ENCODE data around the gene KRT25.
A peak's percentile ranks its signal among the peaks of the same experiment; 100 is the strongest.

Gene KRT25

GRCh38 chr17:40735016-40735415, 20.1 kb downstream of the KRT25 start:
- no peak overlapping the region for H3K27ac ChIP-seq (ENCODE audit: insufficient read depth in 1 of 2, low read depth in 1 of 2, low read length in 2 of 2, poor library complexity in 1 of 2, severe bottlenecking in 2 of 2)
- ChIA-PET CTCF (interaction anchor here (1.1 kb wide), 1 partner anchor 13 kb away, joined by 3 read pairs; no protein-coding TSS in a partner anchor), POLR2A (no interaction called here)
- peaks cover 6 to 42% (median 28%) of the 10 kb centered on the region in 5 experiments for H3K27me3 ChIP-seq (replicated peaks in 2 of 5; ENCODE audit: control insufficient read depth in 4 of 5, insufficient read depth in 5 of 5, low read length in 4 of 5)
- 90% methylated on average over 1 of the region's 1 CpG for WGBS (ENCODE audit: insufficient coverage)
- no peak for DNase-seq
- H3K4me3 ChIP-seq (ENCODE audit: control insufficient read depth in 1 of 7, extremely low read depth in 1 of 7, insufficient read depth in 4 of 7, low read depth in 2 of 7, low read length in 6 of 7), result no peak overlapping the region
- no peaks in the 10 kb centered on the region for H3K4me1 ChIP-seq (ENCODE audit: control extremely low read depth in 1 of 4, control insufficient read depth in 4 of 4, insufficient read depth in 4 of 4, low read length in 3 of 4)
- no peaks in the 10 kb centered on the region for H3K36me3 ChIP-seq (ENCODE audit: control insufficient read depth in 4 of 4, insufficient read depth in 4 of 4, low read length in 3 of 4)
- peaks cover 0 to 7% (median 2%) of the 10 kb centered on the region in 5 experiments for H3K9me3 ChIP-seq (ENCODE audit: control extremely low read depth in 1 of 5, control insufficient read depth in 4 of 5, insufficient read depth in 2 of 5, low read depth in 1 of 5, low read length in 4 of 5)

- Histone ChIP-seq H3K27ac (ENCODE audit: insufficient read depth in 1 of 2, low read depth in 1 of 2, low read length in 2 of 2, poor library complexity in 1 of 2, severe bottlenecking in 2 of 2) (no peak overlapping the region), H3K4me3 (ENCODE audit: control insufficient read depth in 1 of 7, extremely low read depth in 1 of 7, insufficient read depth in 4 of 7, low read depth in 2 of 7, low read length in 6 of 7) (no peak overlapping the region), H3K36me3 (ENCODE audit: control insufficient read depth in 4 of 4, insufficient read depth in 4 of 4, low read length in 3 of 4) (no peaks in the 10 kb centered on the region), H3K27me3 (replicated peaks in 2 of 5; ENCODE audit: control insufficient read depth in 4 of 5, insufficient read depth in 5 of 5, low read length in 4 of 5) (peaks cover 6 to 40% (median 28%) of the 10 kb centered on the region in 5 experiments), H3K9me3 (ENCODE audit: control extremely low read depth in 1 of 5, control insufficient read depth in 4 of 5, insufficient read depth in 2 of 5, low read depth in 1 of 5, low read length in 4 of 5) (peaks cover 0 to 7% (median 2%) of the 10 kb centered on the region in 5 experiments), H3K4me1 (ENCODE audit: control extremely low read depth in 1 of 4, control insufficient read depth in 4 of 4, insufficient read depth in 4 of 4, low read length in 3 of 4) (no peaks in the 10 kb centered on the region)
- CTCF ChIA-PET, result interaction anchor here (1.1 kb wide), 1 partner anchor 12 kb away, joined by 3 read pairs; no protein-coding TSS in a partner anchor
- no peak for DNase-seq
- POLR2A ChIA-PET, result no interaction called here
- 96% methylated on average over 6 of the region's 6 CpGs for WGBS (ENCODE audit: insufficient coverage)
These were observed 21.1 kb downstream of the KRT25 start for GRCh38 chr17:40734018-40734417.

- Histone ChIP-seq H3K27me3 (replicated peaks in 2 of 5; ENCODE audit: control insufficient read depth in 4 of 5, insufficient read depth in 5 of 5, low read length in 4 of 5) (peaks cover 6 to 44% (median 22%) of the 10 kb centered on the region in 5 experiments), H3K4me1 (ENCODE audit: control extremely low read depth in 1 of 4, control insufficient read depth in 4 of 4, insufficient read depth in 4 of 4, low read length in 3 of 4) (no peaks in the 10 kb centered on the region), H3K27ac (ENCODE audit: insufficient read depth in 1 of 2, low read depth in 1 of 2, low read length in 2 of 2, poor library complexity in 1 of 2, severe bottlenecking in 2 of 2) (no peak overlapping the region), H3K9me3 (ENCODE audit: control extremely low read depth in 1 of 5, control insufficient read depth in 4 of 5, insufficient read depth in 2 of 5, low read depth in 1 of 5, low read length in 4 of 5) (peaks cover 0 to 7% (median 2%) of the 10 kb centered on the region in 5 experiments), H3K4me3 (ENCODE audit: control insufficient read depth in 1 of 7, extremely low read depth in 1 of 7, insufficient read depth in 4 of 7, low read depth in 2 of 7, low read length in 6 of 7) (no peak overlapping the region), H3K36me3 (ENCODE audit: control insufficient read depth in 4 of 4, insufficient read depth in 4 of 4, low read length in 3 of 4) (no peaks in the 10 kb centered on the region)
- POLR2A ChIA-PET, result no interaction called here
- CTCF ChIA-PET, result interaction anchor here (1.2 kb wide), 1 partner anchor 50 kb away, joined by 3 read pairs; no protein-coding TSS in a partner anchor
- no peak for DNase-seq
- 67% methylated on average over 1 of the region's 1 CpG for WGBS (ENCODE audit: insufficient coverage)
These were observed 24.2 kb downstream of the KRT25 start for GRCh38 chr17:40730970-40731369.

- ChIA-PET CTCF (no interaction called here), POLR2A (interaction anchor here (0.5 kb wide), 1 partner anchor 33 kb away, joined by 7 read pairs; no protein-coding TSS in a partner anchor)
- no peaks in the 10 kb centered on the region for H3K36me3 ChIP-seq (ENCODE audit: control insufficient read depth in 4 of 4, insufficient read depth in 4 of 4, low read length in 3 of 4)
- peaks cover 6 to 55% (median 19%) of the 10 kb centered on the region in 5 experiments for H3K27me3 ChIP-seq (replicated peaks in 2 of 5; ENCODE audit: control insufficient read depth in 4 of 5, insufficient read depth in 5 of 5, low read length in 4 of 5)
- peak in 2 of 3 donors; percentile 2 to 4 for DNase-seq
- H3K9me3 ChIP-seq (ENCODE audit: control extremely low read depth in 1 of 5, control insufficient read depth in 4 of 5, insufficient read depth in 2 of 5, low read depth in 1 of 5, low read length in 4 of 5), result no peaks in the 10 kb centered on the region
- no peak overlapping the region for H3K4me3 ChIP-seq (ENCODE audit: control insufficient read depth in 1 of 7, extremely low read depth in 1 of 7, insufficient read depth in 4 of 7, low read depth in 2 of 7, low read length in 6 of 7)
- no peaks in the 10 kb centered on the region for H3K4me1 ChIP-seq (ENCODE audit: control extremely low read depth in 1 of 4, control insufficient read depth in 4 of 4, insufficient read depth in 4 of 4, low read length in 3 of 4)
- WGBS (ENCODE audit: insufficient coverage), result 100% methylated on average over 2 of the region's 8 CpGs
- no peak overlapping the region for H3K27ac ChIP-seq (ENCODE audit: insufficient read depth in 1 of 2, low read depth in 1 of 2, low read length in 2 of 2, poor library complexity in 1 of 2, severe bottlenecking in 2 of 2)
These were observed 27.5 kb downstream of the KRT25 start for GRCh38 chr17:40727447-40728231.

GRCh38 chr17:40726919-40727318, 28.2 kb downstream of the KRT25 start:
- H3K27ac ChIP-seq (ENCODE audit: insufficient read depth in 1 of 2, low read depth in 1 of 2, low read length in 2 of 2, poor library complexity in 1 of 2, severe bottlenecking in 2 of 2), result no peak overlapping the region
- no peaks in the 10 kb centered on the region for H3K36me3 ChIP-seq (ENCODE audit: control insufficient read depth in 4 of 4, insufficient read depth in 4 of 4, low read length in 3 of 4)
- POLR2A ChIA-PET, result interaction anchor here (0.5 kb wide), 1 partner anchor 34 kb away, joined by 7 read pairs; no protein-coding TSS in a partner anchor
- WGBS (ENCODE audit: insufficient coverage), result 80% methylated on average over 2 of the region's 2 CpGs
- H3K4me3 ChIP-seq (ENCODE audit: control insufficient read depth in 1 of 7, extremely low read depth in 1 of 7, insufficient read depth in 4 of 7, low read depth in 2 of 7, low read length in 6 of 7), result no peak overlapping the region
- H3K9me3 ChIP-seq (ENCODE audit: control extremely low read depth in 1 of 5, control insufficient read depth in 4 of 5, insufficient read depth in 2 of 5, low read depth in 1 of 5, low read length in 4 of 5), result no peaks in the 10 kb centered on the region
- peak; percentile 2 to 23 (median 9) for DNase-seq
- no peaks in the 10 kb centered on the region for H3K4me1 ChIP-seq (ENCODE audit: control extremely low read depth in 1 of 4, control insufficient read depth in 4 of 4, insufficient read depth in 4 of 4, low read length in 3 of 4)
- CTCF ChIA-PET, result no interaction called here
- peaks cover 6 to 52% (median 18%) of the 10 kb centered on the region in 5 experiments for H3K27me3 ChIP-seq (replicated peaks in 2 of 5; ENCODE audit: control insufficient read depth in 4 of 5, insufficient read depth in 5 of 5, low read length in 4 of 5)

- Histone ChIP-seq H3K27me3 (replicated peaks in 2 of 5; ENCODE audit: control insufficient read depth in 4 of 5, insufficient read depth in 5 of 5, low read length in 4 of 5) (peaks cover 4 to 38% (median 10%) of the 10 kb centered on the region in 5 experiments), H3K36me3 (ENCODE audit: control insufficient read depth in 4 of 4, insufficient read depth in 4 of 4, low read length in 3 of 4) (no peaks in the 10 kb centered on the region), H3K4me3 (ENCODE audit: control insufficient read depth in 1 of 7, extremely low read depth in 1 of 7, insufficient read depth in 4 of 7, low read depth in 2 of 7, low read length in 6 of 7) (no peak overlapping the region), H3K27ac (ENCODE audit: insufficient read depth in 1 of 2, low read depth in 1 of 2, low read length in 2 of 2, poor library complexity in 1 of 2, severe bottlenecking in 2 of 2) (no peak overlapping the region), H3K9me3 (ENCODE audit: control extremely low read depth in 1 of 5, control insufficient read depth in 4 of 5, insufficient read depth in 2 of 5, low read depth in 1 of 5, low read length in 4 of 5) (no peaks in the 10 kb centered on the region), H3K4me1 (ENCODE audit: control extremely low read depth in 1 of 4, control insufficient read depth in 4 of 4, insufficient read depth in 4 of 4, low read length in 3 of 4) (no peaks in the 10 kb centered on the region)
- ChIA-PET POLR2A (no interaction called here), CTCF (no interaction called here)
- no peak for DNase-seq
- 71% methylated on average over 1 of the region's 1 CpG for WGBS (ENCODE audit: insufficient coverage)
These were observed 30.5 kb downstream of the KRT25 start for GRCh38 chr17:40724656-40725055.

- Histone ChIP-seq H3K27me3 (replicated peaks in 2 of 5; ENCODE audit: control insufficient read depth in 4 of 5, insufficient read depth in 5 of 5, low read length in 4 of 5) (peaks cover 6 to 44% (median 13%) of the 10 kb centered on the region in 5 experiments), H3K9me3 (ENCODE audit: control extremely low read depth in 1 of 5, control insufficient read depth in 4 of 5, insufficient read depth in 2 of 5, low read depth in 1 of 5, low read length in 4 of 5) (no peaks in the 10 kb centered on the region), H3K4me1 (ENCODE audit: control extremely low read depth in 1 of 4, control insufficient read depth in 4 of 4, insufficient read depth in 4 of 4, low read length in 3 of 4) (no peaks in the 10 kb centered on the region), H3K4me3 (ENCODE audit: control insufficient read depth in 1 of 7, extremely low read depth in 1 of 7, insufficient read depth in 4 of 7, low read depth in 2 of 7, low read length in 6 of 7) (no peak overlapping the region), H3K27ac (ENCODE audit: insufficient read depth in 1 of 2, low read depth in 1 of 2, low read length in 2 of 2, poor library complexity in 1 of 2, severe bottlenecking in 2 of 2) (no peak overlapping the region), H3K36me3 (ENCODE audit: control insufficient read depth in 4 of 4, insufficient read depth in 4 of 4, low read length in 3 of 4) (no peaks in the 10 kb centered on the region)
- CTCF ChIA-PET, result interaction anchor here (0.8 kb wide), 1 partner anchor 12 kb away, joined by 3 read pairs; no protein-coding TSS in a partner anchor
- no peak for DNase-seq
- POLR2A ChIA-PET, result interaction anchor here (0.6 kb wide), 1 partner anchor 940 kb away, joined by 3 read pairs; no protein-coding TSS in a partner anchor
- no CpG with 5 or more reads among the region's 1 CpG for WGBS (ENCODE audit: insufficient coverage)
These were observed 32.9 kb downstream of the KRT25 start for GRCh38 chr17:40722241-40722640.

All from common myeloid progenitor, CD34-positive (primary cell).